ENCODE measurements around the gene PPP1R17.

The PPP1R17 gene

GRCh38 chr7:31648288-31648687, 38.7 kb upstream of the PPP1R17 start:
- no peak for TF ChIP-seq CTCF (IDR thresholded peaks at IDR 0.05)
- no peak for DNase-seq
- intact Hi-C loops (cut with DNase I; ENCODE audit: low total_unique reads), result no loop called here
- no peaks in the 10 kb centered on the region for H3K36me3 ChIP-seq
- H3K27me3 ChIP-seq, result no peaks in the 10 kb centered on the region
- no peak overlapping the region for H3K4me3 ChIP-seq
- H3K4me1 ChIP-seq, result no peaks in the 10 kb centered on the region
- H3K27ac ChIP-seq, result no peak overlapping the region
- no peaks in the 10 kb centered on the region for H3K9me3 ChIP-seq

- no peak for TF ChIP-seq CTCF (IDR thresholded peaks at IDR 0.05)
- Histone ChIP-seq H3K27ac (no peak overlapping the region), H3K9me3 (no peaks in the 10 kb centered on the region), H3K4me1 (no peaks in the 10 kb centered on the region), H3K36me3 (no peaks in the 10 kb centered on the region), H3K27me3 (no peaks in the 10 kb centered on the region), H3K4me3 (no peak overlapping the region)
- intact Hi-C loops (cut with DNase I; ENCODE audit: low total_unique reads), result no loop called here
- no peak for DNase-seq
Measured at GRCh38 chr7:31648880-31649279, 38.1 kb upstream of the PPP1R17 start.

GRCh38 chr7:31651234-31652062, 35.6 kb upstream of the PPP1R17 start:
- no peak for DNase-seq
- H3K4me3 ChIP-seq, result no peak overlapping the region
- no peak overlapping the region for H3K27ac ChIP-seq
- intact Hi-C loops (cut with DNase I; ENCODE audit: low total_unique reads), result no loop called here
- no peaks in the 10 kb centered on the region for H3K9me3 ChIP-seq
- no peaks in the 10 kb centered on the region for H3K4me1 ChIP-seq
- no peaks in the 10 kb centered on the region for H3K27me3 ChIP-seq
- TF ChIP-seq CTCF (IDR thresholded peaks at IDR 0.05), result no peak
- H3K36me3 ChIP-seq, result no peaks in the 10 kb centered on the region

GRCh38 chr7:31652063-31652326, 35.0 kb upstream of the PPP1R17 start:
- no peaks in the 10 kb centered on the region for H3K27me3 ChIP-seq
- intact Hi-C loops (cut with DNase I; ENCODE audit: low total_unique reads), result no loop called here
- no peaks in the 10 kb centered on the region for H3K9me3 ChIP-seq
- DNase-seq, result no peak
- no peak for TF ChIP-seq CTCF (IDR thresholded peaks at IDR 0.05)
- H3K4me3 ChIP-seq, result no peak overlapping the region
- H3K4me1 ChIP-seq, result no peaks in the 10 kb centered on the region
- no peaks in the 10 kb centered on the region for H3K36me3 ChIP-seq
- no peak overlapping the region for H3K27ac ChIP-seq

- H3K4me3 ChIP-seq, result no peak overlapping the region
- H3K36me3 ChIP-seq, result no peaks in the 10 kb centered on the region
- no peaks in the 10 kb centered on the region for H3K27me3 ChIP-seq
- no peak for TF ChIP-seq CTCF (IDR thresholded peaks at IDR 0.05)
- no peak for DNase-seq
- intact Hi-C loops (cut with DNase I; ENCODE audit: low total_unique reads), result no loop called here
- no peaks in the 10 kb centered on the region for H3K4me1 ChIP-seq
- no peak overlapping the region for H3K27ac ChIP-seq
- H3K9me3 ChIP-seq, result no peaks in the 10 kb centered on the region
Measured at GRCh38 chr7:31663072-31663471, 23.9 kb upstream of the PPP1R17 start.

- Histone ChIP-seq H3K36me3 (no peaks in the 10 kb centered on the region), H3K4me3 (no peak overlapping the region), H3K27me3 (no peaks in the 10 kb centered on the region), H3K4me1 (no peaks in the 10 kb centered on the region), H3K9me3 (no peaks in the 10 kb centered on the region), H3K27ac (no peak overlapping the region)
- no peak for DNase-seq
- no peak for TF ChIP-seq CTCF (IDR thresholded peaks at IDR 0.05)
- intact Hi-C loops (cut with DNase I; ENCODE audit: low total_unique reads), result no loop called here
Measured at GRCh38 chr7:31664890-31665289, 22.1 kb upstream of the PPP1R17 start.
